IMR-90 (cell line): Measurements from ENCODE around the gene POGK. TPM values are rescaled to one million over a fixed set of nuclear protein-coding genes. Genes with fewer than 3 reads are reported as not detected.

ENCODE experiments used
- ATAC-seq: fragments of 200-7000 bp; cut with Tn5 transposase; 2 replicates; pipeline ENCODE4 v1.9.1; 2020; ENCODE audit warnings: low read depth, mild to moderate bottlenecking, moderate library complexity
- BruUV-seq: library from RNA; stranded (reverse); fragments of 400-500 nt; replicated peaks from 2 replicates; lab custom pipeline; 2021; lab: Mats Ljungman, UMichigan
- CTCF ChIA-PET: fragments of 300-600 bp; formaldehyde crosslinking; extraction: SDS; loops from one replicate; lab custom pipeline; 2021; ENCODE audit warnings: antibody characterized with exemption; lab: Yijun Ruan, JAX
- POLR2A ChIA-PET: fragments of 300-600 bp; sonication (Branson Sonifier 250); formaldehyde crosslinking; loops from one replicate; lab custom pipeline; 2022; ENCODE audit warnings: antibody characterized with exemption; ENCODE audit not compliant: unreplicated experiment; lab: Charles Lee
- DNase-seq: peaks from one replicate; pipeline ENCODE4 v3.0.0; 2013
- H2AFZ ChIP-seq: replicated peaks from 2 replicates; pipeline ENCODE3; 2013; ENCODE audit warnings: low read length, mild to moderate bottlenecking; ENCODE audit not compliant: poor library complexity
- H2AK5ac ChIP-seq: 2 replicates; pipeline ENCODE4 v1.6.1; 2013; ENCODE audit warnings: low read depth, low read length, inconsistent platforms
- H2AK9ac ChIP-seq: replicated peaks from 2 replicates; pipeline ENCODE3; 2013; ENCODE audit warnings: mild to moderate bottlenecking, low read depth, low read length, moderate library complexity; ENCODE audit not compliant: poor library complexity
- H2BK120ac ChIP-seq: 2 replicates; pipeline ENCODE4 v1.6.1; 2013; ENCODE audit warnings: low read depth, low read length, inconsistent platforms
- H2BK15ac ChIP-seq: 3 replicates; pipeline ENCODE4 v1.6.1; 2013; ENCODE audit warnings: low read depth, low read length, inconsistent platforms
- H2BK20ac ChIP-seq: 2 replicates; pipeline ENCODE4 v1.6.1; 2013; ENCODE audit warnings: low read depth, mild to moderate bottlenecking, inconsistent platforms, low read length, moderate library complexity
- H2BK5ac ChIP-seq: 2 replicates; pipeline ENCODE4 v1.6.1; 2013; ENCODE audit warnings: mild to moderate bottlenecking, low read depth, low read length, inconsistent platforms; ENCODE audit not compliant: poor library complexity, severe bottlenecking
- H3K14ac ChIP-seq: replicated peaks from 2 replicates; pipeline ENCODE4 v1.6.1; 2013; ENCODE audit warnings: low read depth, low read length, inconsistent platforms
- H3K18ac ChIP-seq: 2 replicates; pipeline ENCODE4 v1.6.1; 2013; ENCODE audit warnings: low read depth, low read length, control low read depth
- H3K23ac ChIP-seq: 2 replicates; pipeline ENCODE4 v1.6.1; 2013; ENCODE audit warnings: low read depth, low read length, inconsistent platforms
- H3K27ac ChIP-seq: 2 replicates; pipeline ENCODE4 v1.5.1; 2013; ENCODE audit warnings: mild to moderate bottlenecking, control low read depth, low read length; ENCODE audit not compliant: insufficient read depth
- H3K27me3 ChIP-seq: 2 replicates; pipeline ENCODE4 v1.6.1; 2013; ENCODE audit warnings: low read length; ENCODE audit not compliant: control insufficient read depth, insufficient read depth
- H3K36me3 ChIP-seq: 2 replicates; pipeline ENCODE4 v1.6.1; 2013; ENCODE audit warnings: low read length, mixed read lengths; ENCODE audit not compliant: control insufficient read depth, insufficient read depth
- H3K4ac ChIP-seq: 2 replicates; pipeline ENCODE4 v1.6.1; 2013; ENCODE audit warnings: low read depth, low read length, inconsistent platforms
- H3K4me1 ChIP-seq: 2 replicates; pipeline ENCODE4 v1.6.1; 2013; ENCODE audit warnings: low read length, mixed read lengths; ENCODE audit not compliant: control insufficient read depth, insufficient read depth
- H3K4me2 ChIP-seq: 2 replicates; pipeline ENCODE4 v1.6.1; 2013; ENCODE audit warnings: low read depth, mild to moderate bottlenecking, control low read depth, low read length, moderate library complexity
- H3K4me3 ChIP-seq: 2 replicates; pipeline ENCODE4 v1.5.1; 2013; ENCODE audit warnings: low read depth, mild to moderate bottlenecking, control low read depth, low read length, moderate library complexity; ENCODE audit not compliant: insufficient read depth
- H3K56ac ChIP-seq: 2 replicates; pipeline ENCODE4 v1.6.1; 2013; ENCODE audit warnings: low read length, inconsistent platforms; ENCODE audit not compliant: insufficient read depth; ENCODE audit errors: extremely low read depth
- H3K79me1 ChIP-seq, 2 experiments: 2 replicates each; pipeline ENCODE4 v1.6.1; 2013; ENCODE audit warnings: low read length in 2 of 2, inconsistent platforms in 1 of 2, low read depth in 1 of 2
- H3K9ac ChIP-seq: 2 replicates; pipeline ENCODE4 v1.6.1; 2013; ENCODE audit warnings: low read depth, low read length, control low read depth
- H3K9me1 ChIP-seq: 2 replicates; pipeline ENCODE4 v1.6.1; 2013; ENCODE audit warnings: low read length, inconsistent platforms; ENCODE audit not compliant: insufficient read depth
- H3K9me3 ChIP-seq: 2 replicates; pipeline ENCODE4 v1.6.1; 2013; ENCODE audit warnings: low read length; ENCODE audit not compliant: control insufficient read depth, insufficient read depth
- H4K20me1 ChIP-seq: 2 replicates; pipeline ENCODE4 v1.6.1; 2013; ENCODE audit warnings: low read length, inconsistent platforms; ENCODE audit not compliant: insufficient read depth
- H4K5ac ChIP-seq: 2 replicates; pipeline ENCODE4 v1.6.1; 2013; ENCODE audit warnings: mild to moderate bottlenecking, low read depth, low read length, control low read depth
- H4K8ac ChIP-seq, 2 experiments: 2 replicates each; pipeline ENCODE4 v1.6.1; 2013; ENCODE audit warnings: low read depth in 2 of 2, low read length in 2 of 2, control low read depth in 1 of 2, inconsistent platforms in 1 of 2
- H4K91ac ChIP-seq: 2 replicates; pipeline ENCODE4 v1.6.1; 2013; ENCODE audit warnings: low read depth, low read length, inconsistent platforms; ENCODE audit not compliant: insufficient read depth
- BHLHE40 ChIP-seq: fragments of 150-350 bp; IDR thresholded peaks from 2 replicates; pipeline ENCODE4 v1.6.1; 2016; ENCODE audit warnings: mild to moderate bottlenecking, low read depth, low read length
- CEBPB ChIP-seq: IDR thresholded peaks from 2 replicates; pipeline ENCODE4 v1.6.1; 2012; ENCODE audit warnings: low read depth, low read length, improper control_type of control experiment
- CHD1 ChIP-seq: IDR thresholded peaks from 2 replicates; pipeline ENCODE4 v1.6.1; 2012; ENCODE audit warnings: low read depth, low read length, improper control_type of control experiment
- CTCF ChIP-seq: conservative IDR thresholded peaks from 2 replicates; pipeline ENCODE4 v1.5.1; 2012; ENCODE audit warnings: mild to moderate bottlenecking, low read depth, low read length, improper control_type of control experiment
- FOS ChIP-seq: fragments of 150-350 bp; IDR thresholded peaks from 2 replicates; pipeline ENCODE4 v1.6.1; 2016; ENCODE audit warnings: low read depth, low read length
- MAFK ChIP-seq: IDR thresholded peaks from 2 replicates; pipeline ENCODE4 v1.6.1; 2012; ENCODE audit warnings: low read depth, low read length, improper control_type of control experiment
- MAZ ChIP-seq: IDR thresholded peaks from 2 replicates; pipeline ENCODE4 v1.6.1; 2012; ENCODE audit warnings: low read depth, mild to moderate bottlenecking, low read length, improper control_type of control experiment, moderate library complexity, borderline replicate concordance
- MXI1 ChIP-seq: IDR thresholded peaks from 2 replicates; pipeline ENCODE4 v1.6.1; 2012; ENCODE audit warnings: low read depth, mild to moderate bottlenecking, low read length, moderate library complexity, borderline replicate concordance
- NFE2L2 ChIP-seq: fragments of 150-350 bp; IDR thresholded peaks from 2 replicates; pipeline ENCODE4 v1.6.1; 2016; ENCODE audit warnings: low read depth, mild to moderate bottlenecking, low read length
- POLR2A ChIP-seq: IDR thresholded peaks from 2 replicates; pipeline ENCODE4 v1.6.1; 2012; ENCODE audit warnings: mild to moderate bottlenecking, low read depth, low read length
- RAD21 ChIP-seq: IDR thresholded peaks from 2 replicates; pipeline ENCODE4 v1.6.1; 2012; ENCODE audit warnings: low read length, improper control_type of control experiment
- RCOR1 ChIP-seq: IDR thresholded peaks from 2 replicates; pipeline ENCODE4 v1.6.1; 2012; ENCODE audit warnings: mild to moderate bottlenecking, low read length, improper control_type of control experiment; ENCODE audit not compliant: insufficient replicate concordance
- RFX5 ChIP-seq: IDR thresholded peaks from 2 replicates; pipeline ENCODE4 v1.8.0; 2012; ENCODE audit warnings: low read depth, mild to moderate bottlenecking, low read length, moderate library complexity
- SMC3 ChIP-seq: fragments of 150-350 bp; IDR thresholded peaks from 2 replicates; pipeline ENCODE4 v1.6.1; 2016; ENCODE audit warnings: low read depth, mild to moderate bottlenecking, antibody characterized with exemption, low read length, moderate library complexity
- USF2 ChIP-seq: fragments of 150-350 bp; IDR thresholded peaks from 2 replicates; pipeline ENCODE4 v1.6.1; 2017; ENCODE audit warnings: mild to moderate bottlenecking, antibody characterized with exemption, low read length, low read depth
- WGBS, 2 experiments: methylation state at CpG; one replicate each; pipeline versions ENCODE4 v1.1.5 to v1.1.7; 2013; ENCODE audit warnings: missing lambda C conversion rate in 2 of 2; ENCODE audit not compliant: insufficient read length in 1 of 2; ENCODE audit errors: extremely low coverage in 2 of 2; 5-methylcytosine and 5-hydroxymethylcytosine counted together
- dilution Hi-C: fragments of 300-500 bp; cut with HindIII; formaldehyde crosslinking; loops from one replicate; pipeline ENCODE4 v1.14.3; 2018; ENCODE audit warnings: low sequenced_read_pairs; ENCODE audit not compliant: unreplicated experiment
- in situ Hi-C: fragments of 300-500 bp; cut with MboI; formaldehyde crosslinking; loops from 3 replicates; pipeline ENCODE4 v1.14.3; 2019; ENCODE audit warnings: low sequenced_read_pairs, inconsistent platforms, mixed read lengths
- intact Hi-C: fragments of 100-400 bp; cut with micrococcal nuclease; formaldehyde crosslinking; loops from 2 replicates; pipeline ENCODE4 v1.10.0; 2022
- polyA plus RNA-seq, 3 experiments: library from polyadenylated mRNA; depleted of rRNA; stranded (reverse); fragments of >200 nt; gene quantifications; 2 replicates each; pipeline ENCODE4 v1.2.3, GENCODE V29; 2012; ENCODE audit warnings: low replicate concordance in 1 of 3
- total RNA-seq: library from RNA; depleted of rRNA; stranded (reverse); fragments of >200 nt; gene quantifications from 2 replicates; pipeline ENCODE4 v1.2.3, GENCODE V29; 2012

POGK gene
- total and polyA plus RNA-seq, 2 of the 4 experiments (the other 2 are of a cell fraction), result 11.3 to 25.6 TPM

GRCh38 chr1:166905900-166906299 lies 66.6 kb downstream of the POGK start:
- Histone ChIP-seq H2AK5ac (no peak overlapping the region), H3K14ac (no peak overlapping the region), H3K4me1 (peaks cover 3% of the 10 kb centered on the region; the same call in 1 of the 2 replicates), H2BK15ac (no peak overlapping the region), H3K4me3 (no peak overlapping the region), H4K91ac (no peak overlapping the region), H3K56ac (no peak overlapping the region), H3K9me3 (no peaks in the 10 kb centered on the region), H3K23ac (no peak overlapping the region), H2BK5ac (no peak overlapping the region), H3K18ac (no peak overlapping the region), H3K36me3 (no peaks in the 10 kb centered on the region), H4K8ac (no peak overlapping the region), H2AK9ac (no peak overlapping the region), H2BK120ac (no peak overlapping the region), H3K27ac (no peak overlapping the region), H4K20me1 (no peaks in the 10 kb centered on the region), H3K27me3 (no peaks in the 10 kb centered on the region; the same call in 1 of the 2 replicates), H3K4me2 (peak overlapping the region; percentile 24; the same call in 1 of the 2 replicates), H2BK20ac (no peak overlapping the region), H3K4ac (no peak overlapping the region), H3K9ac (no peak overlapping the region), H4K5ac (no peak overlapping the region), H3K79me1 (no peaks in the 10 kb centered on the region), H2AFZ (no peak overlapping the region), H3K9me1 (no peaks in the 10 kb centered on the region)
- TF ChIP-seq USF2 (no peak), MAFK (no peak), FOS (no peak), CEBPB (no peak), CTCF (no peak), RAD21 (no peak), BHLHE40 (no peak), SMC3 (no peak), POLR2A (no peak), RCOR1 (no peak), CHD1 (no peak), NFE2L2 (no peak), MAZ (no peak), MXI1 (no peak), RFX5 (no peak)
- DNase-seq (peak; percentile 37), ATAC-seq (peak; percentile 44)
- in situ Hi-C loops, result no loop called here
- dilution Hi-C loops, result no loop called here
- POLR2A ChIA-PET, result no interaction called here
- BruUV-seq, result no TSS peak
- intact Hi-C loops, result loop anchor here (2.0 to 10.0 kb wide), 2 partner anchors 51 to 629 kb away; no protein-coding TSS in a partner anchor
- CTCF ChIA-PET, result interaction anchor here (1.1 to 1.4 kb wide), 3 partner anchors 10 to 154 kb away, joined by 3 read pairs; no protein-coding TSS in a partner anchor
- WGBS, 2 experiments, result no CpG with 5 or more reads among the region's 3 CpGs
